ENCODE measurements around the gene NEB.
"Not testable (repeated sequence)": the region's sequence is repeated elsewhere in the genome, so short reads cannot be mapped to it uniquely, and the experiment has no call there.

The NEB gene

DNA sequence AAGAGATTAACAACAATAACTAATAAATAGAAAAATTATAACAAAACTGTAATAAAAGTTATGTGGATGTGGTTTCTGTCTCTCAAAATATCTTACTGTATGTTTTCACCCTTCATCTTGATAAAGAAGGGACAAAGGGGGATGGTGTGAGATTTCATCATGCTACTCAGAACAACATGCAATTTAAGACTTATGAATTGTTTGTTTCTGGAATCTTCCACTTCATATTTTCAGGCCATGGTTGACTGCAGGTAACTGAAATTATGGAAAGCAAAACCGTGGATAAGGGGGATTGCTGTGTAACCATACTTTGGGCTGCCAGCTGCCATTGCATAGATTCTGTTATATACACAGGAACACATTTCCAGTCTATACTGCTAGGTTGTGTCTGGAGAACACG lies 45.6 kb downstream of the NEB start:
- DNase-seq = no peak

DNA sequence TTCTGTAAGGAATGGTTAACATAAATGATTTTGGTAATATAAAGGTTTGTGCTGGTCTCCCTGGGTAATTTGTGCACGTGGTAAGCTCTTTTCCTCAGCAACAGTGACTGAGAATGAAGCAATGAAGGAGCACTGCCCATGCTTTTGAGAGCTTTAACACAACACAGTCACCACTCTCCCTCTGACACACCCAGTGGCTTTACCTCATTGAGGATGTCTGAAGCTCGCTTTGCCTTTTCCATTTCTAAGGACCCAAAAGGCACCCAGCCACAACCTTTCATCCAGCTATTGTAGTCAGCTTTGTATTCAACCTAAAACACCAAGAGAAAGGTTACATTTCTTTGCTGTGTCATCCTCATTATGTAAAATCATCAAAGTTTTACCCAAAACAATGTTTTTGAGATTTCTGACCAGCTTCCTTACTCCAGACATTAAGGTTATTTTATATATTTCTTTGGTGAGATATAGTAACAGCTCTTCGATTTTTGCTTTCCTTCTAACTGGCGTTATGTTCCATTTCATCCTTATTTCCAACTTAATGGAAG lies 51.7 kb downstream of the NEB start:
- DNase-seq = no peak

DNA sequence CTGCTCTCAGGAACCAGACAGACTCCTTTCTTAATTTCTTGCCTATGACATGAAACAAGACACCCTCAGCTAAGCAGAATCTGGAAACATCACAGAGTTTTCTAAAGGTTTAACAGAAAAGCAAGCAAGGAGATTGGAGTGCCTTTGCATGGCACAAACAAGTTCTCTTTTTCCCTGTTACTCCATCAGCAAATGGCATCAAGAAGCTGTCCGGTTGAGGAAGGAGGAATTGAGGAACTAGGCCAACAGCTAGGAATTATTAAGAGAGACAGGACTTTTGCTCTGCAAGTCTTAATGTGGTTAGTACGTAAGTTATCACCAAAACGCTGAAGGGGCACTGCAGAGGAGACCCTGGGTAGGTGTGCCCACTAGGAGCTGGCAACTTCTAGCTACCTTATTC lies 53.2 kb downstream of the NEB start:
- no peak for DNase-seq

DNA sequence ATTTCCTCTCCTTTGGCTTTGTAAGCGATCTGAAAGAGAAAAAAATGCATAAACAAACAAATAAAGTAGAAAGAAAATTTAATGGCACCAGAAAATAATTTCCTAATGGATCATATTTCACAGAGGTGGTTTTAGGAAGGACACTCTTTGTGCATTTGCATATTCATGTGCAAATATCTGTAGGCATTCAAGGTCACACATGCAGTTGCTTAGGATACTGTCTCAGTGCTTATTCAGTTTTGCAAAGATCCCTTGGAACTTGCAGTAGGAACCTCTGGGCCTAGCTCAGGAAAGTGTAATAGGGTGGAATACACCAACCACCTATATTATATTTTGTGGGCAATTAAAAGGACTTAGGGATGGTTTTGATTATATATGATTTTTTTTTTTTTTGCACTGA lies 54.3 kb downstream of the NEB start:
- no peak for DNase-seq

DNA sequence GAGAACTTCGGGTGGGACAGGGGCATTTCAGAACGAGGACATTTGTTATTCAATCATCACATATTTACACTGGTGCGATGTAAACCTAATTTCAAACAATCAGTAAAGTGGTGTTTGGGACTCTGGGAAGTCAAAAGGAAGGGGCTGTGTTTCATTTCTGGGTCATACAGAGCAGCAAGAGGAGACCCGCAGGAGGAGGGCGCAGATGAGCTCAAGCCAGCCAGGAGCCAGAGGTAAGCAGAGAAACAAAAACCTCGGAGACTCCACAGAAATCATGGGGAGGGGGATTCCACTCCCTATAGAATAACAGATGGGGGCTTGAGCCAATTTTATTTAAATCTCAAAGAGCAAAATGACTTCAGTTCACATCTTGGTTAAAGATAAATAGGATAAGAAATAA lies 55.4 kb downstream of the NEB start:
- DNase-seq = no peak

DNA sequence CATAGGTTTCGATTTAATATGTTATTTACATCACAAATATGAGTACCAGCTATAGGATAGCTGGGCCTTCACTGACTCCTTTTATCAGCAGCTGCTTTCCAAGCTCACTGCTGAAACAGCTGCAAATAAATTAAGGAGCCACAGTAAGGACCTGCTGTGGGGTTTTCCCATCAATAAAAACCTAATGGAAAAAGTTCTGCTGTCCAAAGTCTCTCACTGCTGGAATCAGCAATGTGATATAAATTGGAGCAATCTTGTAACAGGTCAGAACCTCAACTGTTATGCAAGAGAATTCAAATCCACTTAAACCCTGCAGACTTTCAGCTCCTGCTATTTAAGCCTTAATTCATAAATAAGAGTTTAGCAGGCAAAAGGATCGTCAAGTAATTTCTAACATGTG lies 61.3 kb downstream of the NEB start:
- DNase-seq = no peak

DNA sequence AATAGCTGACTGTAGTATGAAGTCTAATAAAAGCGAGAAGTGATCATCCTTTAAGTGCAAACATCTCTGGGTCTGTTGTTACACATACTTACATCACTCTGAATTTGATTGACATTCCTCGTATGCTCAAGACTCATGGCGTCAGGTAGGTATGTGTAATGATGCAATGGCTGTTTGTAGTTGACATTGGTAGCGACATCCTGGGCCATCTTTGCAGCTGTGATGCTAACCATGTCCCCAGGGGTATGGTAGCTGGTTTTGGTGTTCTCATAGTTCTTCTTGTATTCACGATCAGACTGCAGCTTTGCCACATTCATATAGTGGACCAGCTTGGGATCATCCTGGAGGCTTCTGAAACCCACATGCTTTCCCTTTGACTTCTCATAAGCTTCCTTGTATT lies 62.0 kb downstream of the NEB start:
- DNase-seq = no peak

DNA sequence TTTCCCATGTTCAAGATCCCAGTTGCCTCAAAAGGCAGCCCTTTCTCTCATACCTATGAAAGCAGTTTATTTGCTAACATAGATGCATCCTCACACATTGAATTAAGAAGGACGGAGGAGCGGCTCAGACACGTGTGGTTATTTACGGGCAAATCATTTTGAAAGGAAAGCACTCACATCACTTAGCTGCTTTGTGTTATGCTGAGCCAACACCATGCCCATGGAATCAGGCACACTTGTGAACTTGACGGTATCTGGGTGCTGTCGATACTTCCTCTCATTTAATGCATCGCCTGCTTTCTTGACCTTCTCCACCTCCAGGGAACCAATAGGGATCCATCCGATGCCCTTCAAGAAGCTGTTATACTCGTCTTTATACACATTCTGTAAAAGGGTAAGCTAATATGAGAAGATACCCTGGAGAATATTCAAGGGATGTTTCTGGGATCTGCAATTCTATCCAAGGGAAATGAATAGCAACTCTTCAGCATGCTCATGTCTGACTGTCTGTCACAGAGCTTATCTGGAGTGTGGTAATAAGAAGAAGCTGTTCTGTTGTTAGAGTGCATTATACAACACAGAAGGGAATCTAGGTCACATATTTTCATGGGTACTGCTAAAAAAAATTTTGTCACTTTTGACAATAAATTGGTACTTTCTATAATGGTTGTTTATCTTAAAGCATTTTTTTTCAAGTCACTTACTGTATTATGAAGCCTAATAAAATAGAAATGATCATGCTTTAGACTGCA lies 63.3 kb downstream of the NEB start:
- DNase-seq = no peak

DNA sequence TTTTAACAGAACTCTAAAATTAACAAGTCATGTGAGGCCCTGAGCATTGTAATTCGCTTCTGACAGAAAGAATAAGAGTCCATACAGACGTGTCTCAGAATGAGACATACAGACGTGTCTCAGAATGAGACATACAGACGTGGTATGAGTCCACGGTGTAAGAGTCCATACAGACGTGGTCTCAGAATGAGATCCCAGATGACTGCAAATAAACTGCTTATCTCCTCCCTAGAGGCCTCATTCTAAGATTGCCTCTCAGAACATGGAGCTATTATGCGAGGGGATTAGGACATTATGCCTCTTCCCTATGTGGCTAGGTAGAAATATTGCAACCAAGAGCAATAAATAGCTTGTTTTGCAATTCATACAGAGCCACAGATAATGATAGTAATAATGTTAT lies 63.9 kb downstream of the NEB start:
- DNase-seq = no peak

DNA sequence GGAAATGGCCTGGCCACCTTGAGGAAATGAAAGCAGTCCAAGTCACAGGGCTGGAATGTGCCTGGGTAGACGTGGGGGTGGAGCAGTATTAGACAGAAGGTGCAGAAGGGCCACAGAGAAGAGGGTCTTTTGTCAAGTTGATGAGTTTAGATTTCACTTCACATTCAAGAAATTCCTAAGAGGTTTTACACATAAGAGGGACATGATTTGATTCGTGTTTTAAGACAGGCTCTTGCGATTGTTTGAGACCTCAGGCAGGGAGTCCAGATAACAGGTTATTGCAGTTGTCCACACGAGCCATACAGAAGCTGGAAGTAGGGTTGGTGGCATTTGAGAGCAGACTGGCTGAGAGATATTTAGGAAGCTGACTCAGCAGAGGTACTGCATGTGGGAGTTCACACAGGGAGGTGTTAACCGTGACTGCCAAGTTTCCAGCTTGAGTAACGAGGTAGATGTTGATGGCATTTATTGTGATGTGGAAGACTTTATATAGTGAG lies 64.6 kb downstream of the NEB start:
- no peak for DNase-seq

DNA sequence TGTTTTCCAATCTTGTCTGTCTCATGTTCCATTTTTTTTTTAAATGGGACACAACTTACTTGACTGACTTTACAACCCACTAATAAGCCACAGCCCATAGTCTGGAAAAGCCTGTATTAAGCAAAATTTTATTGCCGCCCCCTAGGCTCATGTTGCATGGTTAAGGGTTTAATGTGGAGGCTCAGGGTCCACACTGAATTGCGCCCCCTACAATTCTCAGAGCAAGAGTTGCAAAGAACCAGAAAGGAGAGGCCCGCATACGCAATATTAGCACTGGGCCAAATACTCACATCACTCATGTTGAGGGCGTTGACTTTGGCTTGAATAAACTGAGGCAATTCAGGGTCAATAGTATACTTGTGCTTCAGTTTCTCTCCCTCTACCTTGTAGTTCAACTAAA lies 65.5 kb downstream of the NEB start:
- DNase-seq = no peak

DNA sequence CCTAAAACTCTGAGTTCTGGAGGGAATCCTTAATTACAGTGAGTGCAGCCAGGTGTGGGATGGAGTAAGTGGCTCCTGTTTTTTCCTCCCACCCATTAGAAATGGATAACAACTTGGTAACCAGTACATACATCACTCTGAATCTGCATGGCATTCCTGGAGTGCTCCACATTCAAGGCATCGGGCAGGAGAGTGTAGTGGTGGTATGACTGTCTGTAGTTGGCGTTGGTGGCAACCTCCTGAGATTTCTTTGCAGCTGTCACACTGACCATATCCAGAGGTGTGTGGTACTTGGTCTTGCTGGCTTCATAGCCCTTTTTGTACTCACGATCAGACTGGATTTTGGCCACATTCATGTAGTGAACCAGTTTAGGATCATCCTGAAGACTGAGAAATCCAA lies 68.3 kb downstream of the NEB start:
- no peak for DNase-seq

DNA sequence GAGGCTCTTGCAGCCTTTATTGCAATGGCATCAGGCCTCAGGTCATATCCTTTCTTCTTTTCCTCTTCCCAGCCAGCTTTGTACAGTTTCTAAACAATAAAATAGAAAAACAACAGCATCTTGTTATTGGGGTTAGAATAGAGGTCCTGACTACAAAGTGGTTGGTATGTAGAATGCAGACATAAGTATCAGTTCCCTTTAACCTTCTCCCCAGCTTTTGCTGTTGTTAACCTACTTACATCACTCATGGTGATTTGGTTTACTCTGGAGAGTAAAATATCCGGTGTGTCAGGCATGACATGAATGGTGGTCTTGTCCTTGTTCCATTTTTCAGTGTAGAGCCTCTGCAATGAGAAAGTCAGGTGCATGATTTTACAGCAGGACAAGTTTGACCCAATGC lies 69.8 kb downstream of the NEB start:
- DNase-seq = no peak

DNA sequence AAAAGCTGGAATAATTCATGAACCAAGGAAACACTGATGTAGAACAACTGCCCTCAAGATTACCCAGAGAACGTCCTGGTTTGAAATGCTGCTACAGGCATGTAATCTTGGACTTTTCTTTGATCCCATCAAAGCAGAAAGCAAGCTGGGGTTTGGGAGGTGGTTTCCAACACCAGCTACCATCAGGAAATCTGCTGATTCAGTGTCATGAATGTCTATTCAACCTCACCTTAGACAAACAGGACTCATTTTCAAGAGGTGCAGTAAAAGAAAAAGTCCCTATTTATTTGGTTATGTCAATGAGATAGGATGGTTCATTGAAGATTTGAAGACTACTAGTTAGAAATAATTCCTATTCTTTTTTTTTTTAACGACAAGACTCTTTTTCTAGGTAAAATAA lies 72.7 kb downstream of the NEB start:
- DNase-seq = no peak

DNA sequence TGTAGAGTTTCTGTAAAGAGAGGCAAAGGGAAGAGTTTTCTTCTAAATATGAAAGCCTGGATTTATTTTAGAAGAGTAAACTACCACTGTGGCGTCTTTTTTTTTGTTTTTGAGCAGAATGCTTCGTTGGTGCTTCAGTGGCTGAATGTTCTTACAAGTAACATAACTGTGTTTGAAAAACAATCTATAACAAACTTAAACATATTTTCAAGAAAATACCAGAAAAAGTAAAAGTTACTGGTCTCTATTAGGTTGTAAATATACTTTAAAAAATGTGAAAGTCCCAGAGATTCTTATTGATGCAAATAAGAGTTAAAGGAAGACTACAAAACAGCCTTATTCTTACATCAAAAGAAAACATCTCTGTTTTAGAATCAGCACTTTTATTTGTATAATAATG lies 76.2 kb downstream of the NEB start:
- DNase-seq = no peak

DNA sequence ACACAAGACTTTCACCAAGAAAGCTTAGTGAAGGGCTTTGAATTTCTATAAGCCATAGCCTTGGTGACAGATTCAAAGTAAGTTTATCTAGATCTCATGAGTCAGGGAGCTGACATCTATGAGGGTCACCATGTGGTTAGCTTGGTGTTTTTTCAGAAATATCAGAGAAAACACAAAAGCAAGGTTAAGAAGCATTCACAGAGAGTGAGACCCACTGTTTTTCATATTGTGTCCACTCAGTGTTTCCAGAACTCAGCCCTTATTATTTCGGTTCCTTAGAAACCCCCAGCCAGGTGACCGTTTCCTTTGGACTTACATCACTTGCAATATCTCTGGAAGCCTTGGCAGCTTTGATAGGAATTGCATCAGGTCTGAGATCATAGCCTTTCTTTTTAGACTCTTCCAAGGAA lies 76.6 kb downstream of the NEB start:
- no peak for DNase-seq

DNA sequence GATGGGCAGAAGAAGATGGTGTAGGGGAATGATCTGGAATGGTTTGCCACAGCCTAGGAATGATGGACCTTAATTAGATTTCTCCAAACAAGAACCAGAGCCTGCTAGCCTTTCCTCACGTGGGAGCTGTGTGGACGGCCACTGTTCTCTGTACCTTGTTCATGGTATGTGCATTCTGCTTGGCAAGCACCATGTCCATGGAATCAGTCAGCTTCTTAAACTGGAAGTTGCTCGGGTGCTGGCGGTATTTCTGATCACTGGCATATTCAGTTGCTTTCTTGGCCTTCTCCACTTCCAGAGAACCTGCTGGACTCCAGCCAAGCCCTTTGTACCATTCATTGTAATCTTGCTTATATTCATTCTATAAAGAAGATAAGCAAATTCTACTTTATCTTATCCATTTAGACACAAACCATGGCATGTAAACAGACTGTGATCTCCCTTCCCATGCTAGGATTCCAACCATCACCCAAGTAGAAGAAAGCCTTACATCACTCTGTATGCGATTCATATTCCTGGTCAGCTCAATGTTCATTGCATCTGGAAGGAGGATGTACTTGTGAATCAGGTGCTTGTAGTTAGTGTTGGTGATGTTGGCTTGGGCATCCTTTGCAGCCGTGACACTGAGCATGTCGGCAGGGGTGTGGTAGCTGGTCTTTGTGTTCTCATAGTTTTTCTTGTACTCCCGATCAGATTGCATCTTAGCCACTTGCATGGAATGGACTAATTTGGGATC lies 78.4 kb downstream of the NEB start:
- DNase-seq = no peak

DNA sequence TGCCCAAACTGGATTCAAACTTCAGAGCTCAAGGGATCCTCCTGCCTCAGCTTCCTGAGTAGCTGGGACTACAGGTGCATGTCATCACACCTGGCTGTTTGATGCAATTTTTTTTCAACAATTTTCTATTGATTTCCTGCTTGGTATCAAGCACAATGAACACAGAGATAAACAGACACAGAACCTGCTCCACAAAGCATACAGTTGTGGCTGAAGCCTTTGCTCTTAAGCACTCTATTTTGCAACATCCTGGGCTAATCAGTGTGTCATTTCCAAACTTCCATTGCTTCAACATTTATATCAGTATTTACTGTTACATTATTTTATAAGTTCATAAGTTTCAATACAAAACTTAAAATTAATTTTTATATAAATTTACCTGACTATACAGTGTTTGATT lies 79.4 kb downstream of the NEB start:
- DNase-seq = no peak

DNA sequence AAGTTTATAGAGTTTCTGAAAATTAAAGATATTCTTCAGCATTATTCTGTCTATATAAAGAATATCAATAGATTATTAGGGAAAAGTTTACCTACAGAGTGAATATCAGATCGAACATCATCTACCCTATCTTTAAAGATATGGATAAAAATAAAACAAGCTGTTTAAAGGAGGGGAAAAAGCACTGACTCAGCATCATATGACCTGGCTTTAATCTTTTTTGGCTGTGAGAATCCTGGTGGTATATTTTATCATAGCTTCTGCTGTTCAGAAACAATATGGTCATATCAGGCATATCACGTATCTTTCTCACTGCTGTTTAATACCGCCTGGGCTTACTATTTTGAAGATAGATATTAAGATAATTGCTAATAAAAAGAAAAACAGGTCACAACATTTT lies 80.2 kb downstream of the NEB start:
- DNase-seq = no peak

DNA sequence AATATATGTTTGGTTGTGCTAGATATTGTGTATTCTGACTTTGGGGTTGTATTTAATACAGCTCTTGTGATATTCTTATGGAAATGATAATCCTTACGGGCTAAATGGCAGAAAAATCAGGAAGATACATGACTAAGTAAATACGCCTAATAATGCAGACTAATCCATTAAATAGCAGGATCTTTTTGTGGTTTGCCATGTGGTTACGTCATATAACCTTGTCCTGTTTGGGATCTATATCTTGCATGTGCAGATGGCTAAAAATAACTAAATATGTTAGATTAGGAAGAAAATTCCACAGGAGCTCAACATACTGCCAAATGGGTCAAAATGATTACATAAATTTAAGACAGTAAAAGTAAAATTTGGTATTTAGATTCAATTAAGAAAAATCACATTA lies 83.0 kb downstream of the NEB start:
- no peak for DNase-seq

DNA sequence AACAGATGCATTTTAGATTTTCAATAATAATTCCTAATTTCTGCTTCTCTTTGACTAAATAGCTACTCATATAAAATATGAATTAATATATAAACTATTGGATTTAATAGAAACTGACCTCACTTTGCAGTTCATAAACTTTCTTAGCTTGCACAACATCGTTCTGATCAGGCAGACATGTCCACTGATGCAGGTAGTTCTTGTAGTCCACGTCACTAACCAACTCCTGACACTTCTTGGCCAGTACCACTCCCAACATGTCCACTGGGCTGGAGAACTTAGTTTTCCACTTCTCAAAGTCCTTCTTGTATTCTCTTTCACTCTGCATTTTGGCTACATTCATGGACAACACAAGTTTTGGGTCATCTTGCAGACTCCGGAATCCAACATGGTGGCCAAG lies 83.8 kb downstream of the NEB start:
- DNase-seq = no peak

DNA sequence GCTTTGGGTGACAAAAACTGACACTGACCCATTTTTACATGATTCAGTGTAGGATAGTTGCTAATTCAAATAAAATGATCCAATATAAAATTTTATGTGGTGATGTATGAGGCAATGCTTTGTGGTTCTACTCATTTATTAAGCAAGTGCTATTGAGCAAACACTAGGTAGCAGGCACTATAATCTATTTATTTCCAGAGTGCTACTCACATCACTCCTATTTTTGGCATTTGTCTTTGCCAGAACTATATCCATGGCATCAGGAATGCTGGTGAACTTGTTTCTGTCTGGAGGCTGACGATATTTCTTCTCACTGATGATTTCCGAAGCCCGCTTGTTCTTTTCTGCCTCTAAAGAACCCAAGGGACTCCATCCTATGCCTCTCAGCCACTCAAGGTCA lies 84.3 kb downstream of the NEB start:
- no peak for DNase-seq

DNA sequence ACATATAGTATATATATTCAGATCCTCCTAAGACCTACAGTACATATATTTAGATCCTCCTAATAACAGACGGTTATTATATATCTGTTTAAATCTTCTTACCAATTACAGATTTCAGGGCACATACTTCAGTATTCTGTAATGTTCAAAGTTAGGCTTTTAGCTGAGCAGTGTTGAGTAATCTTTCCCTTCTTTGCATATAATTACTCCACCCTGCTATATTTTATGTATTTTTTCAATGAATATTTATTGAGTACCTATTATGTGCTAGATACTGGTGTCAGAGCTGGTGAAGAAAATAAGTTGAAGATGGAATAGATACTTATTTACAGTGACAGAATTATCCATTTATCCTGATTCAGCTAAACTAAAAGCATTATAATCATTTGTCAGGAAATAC lies 84.9 kb downstream of the NEB start:
- DNase-seq = no peak

DNA sequence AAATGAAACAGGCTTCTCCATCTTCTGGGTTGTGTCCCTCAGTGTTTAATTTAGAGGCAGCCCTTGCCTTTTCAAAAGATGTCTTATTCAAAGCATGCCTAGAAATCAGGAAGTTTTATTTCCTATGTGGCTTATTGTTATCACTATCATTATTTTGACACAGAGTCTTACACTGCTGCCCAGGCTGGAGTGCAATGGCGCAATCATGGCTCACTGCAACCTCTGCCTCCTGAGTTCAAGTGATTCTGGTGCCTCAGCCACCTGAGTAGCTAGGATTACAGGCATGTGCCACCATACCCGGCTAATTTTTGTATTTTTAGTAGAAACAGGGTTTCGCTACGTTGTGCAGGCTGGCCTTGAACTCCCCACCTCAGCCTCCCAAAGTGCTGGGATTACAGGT lies 87.8 kb downstream of the NEB start:
- DNase-seq = not testable (repeated sequence)

DNA sequence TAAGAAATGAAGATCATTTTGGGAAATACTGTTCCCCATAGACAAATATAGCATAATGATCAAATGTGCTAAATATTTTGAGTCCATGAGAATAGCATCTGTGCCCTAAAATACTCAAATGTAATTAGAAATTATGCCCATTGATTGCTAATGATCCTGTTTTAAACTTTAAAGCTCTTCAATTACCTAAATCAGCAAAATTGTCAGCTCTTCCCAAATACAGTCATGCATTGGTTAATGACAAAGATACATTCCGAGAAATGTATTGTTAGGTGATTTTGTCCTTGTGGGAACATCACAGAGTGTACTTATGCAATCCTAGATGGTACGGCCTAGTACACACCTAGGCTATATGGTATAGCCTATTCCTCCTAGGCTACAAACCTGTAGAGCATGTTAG lies 89.7 kb downstream of the NEB start:
- no peak for DNase-seq
